ENCODE results near the gene GIPC1. TPM values are rescaled to one million over a fixed set of nuclear protein-coding genes. Genes with fewer than 3 reads are reported as not detected.

Gene GIPC1
- total and polyA plus RNA-seq, 9 of the 15 experiments (the other 6 are each of a cell fraction or from before 2014, with no cell fraction given) = 0.49 to 54.7 (median 24.8) TPM

GRCh38 chr19:14472202-14472938, 23.6 kb downstream of the GIPC1 start (continued):
- TF ChIP-seq ZNF3 (CRISPR knock-in tag; IDR thresholded peaks at IDR 0.05) (no peak), ZSCAN29 (IDR thresholded peaks at IDR 0.05) (no peak), OTX1 (CRISPR knock-in tag; IDR thresholded peaks at IDR 0.05) (no peak), BRF1 (IDR thresholded peaks at IDR 0.05; ENCODE audit: borderline replicate concordance, extremely low read depth, insufficient read length) (no peak), SMAD2 (IDR thresholded peaks at IDR 0.05; ENCODE audit: low read depth, low read length) (no peak), U2AF1 (optimal IDR thresholded peaks at IDR 0.05; ENCODE audit: low read depth, low read length) (peak; percentile 96), DACH1 (IDR thresholded peaks at IDR 0.05; ENCODE audit: partially characterized antibody) (no peak), HNRNPK (IDR thresholded peaks at IDR 0.05; ENCODE audit: low read depth, low read length, poor library complexity, severe bottlenecking) (no peak), CBX5 (IDR thresholded peaks at IDR 0.05; ENCODE audit: borderline replicate concordance, low read depth) (no peak), BRCA1 (IDR thresholded peaks at IDR 0.05) (no peak), BRCA1 (CRISPR knock-in tag; IDR thresholded peaks at IDR 0.05) (no peak), ESRRB (CRISPR knock-in tag; IDR thresholded peaks at IDR 0.05; ENCODE audit: borderline replicate concordance) (no peak), HOMEZ (CRISPR knock-in tag; IDR thresholded peaks at IDR 0.05) (0 out of 2 replicates have a peak, but pooled peaks have one; percentile 44), PHB (CRISPR knock-in tag; IDR thresholded peaks at IDR 0.05) (no peak), KDM2B (CRISPR knock-in tag; IDR thresholded peaks at IDR 0.05) (peak; percentile 46), ZNF695 (CRISPR knock-in tag; IDR thresholded peaks at IDR 0.05) (peak; percentile 31; the same call in 1 of the 2 replicates), DMBX1 (CRISPR knock-in tag; IDR thresholded peaks at IDR 0.05; ENCODE audit: borderline replicate concordance) (0 out of 2 replicates have a peak, but pooled peaks have one; percentile 30), ILK (tag; IDR thresholded peaks at IDR 0.05; ENCODE audit: borderline replicate concordance, low read depth) (no peak), FOXA1 (IDR thresholded peaks at IDR 0.05; ENCODE audit: borderline replicate concordance) (no peak), STAT5A (IDR thresholded peaks at IDR 0.05; ENCODE audit: borderline replicate concordance, low read length) (no peak), LEF1 (IDR thresholded peaks at IDR 0.05) (no peak), SOX6 (IDR thresholded peaks at IDR 0.05) (no peak), KAT2B (IDR thresholded peaks at IDR 0.05; ENCODE audit: low read depth, low read length) (no peak)
- TF ChIP-seq, protein P1, sequence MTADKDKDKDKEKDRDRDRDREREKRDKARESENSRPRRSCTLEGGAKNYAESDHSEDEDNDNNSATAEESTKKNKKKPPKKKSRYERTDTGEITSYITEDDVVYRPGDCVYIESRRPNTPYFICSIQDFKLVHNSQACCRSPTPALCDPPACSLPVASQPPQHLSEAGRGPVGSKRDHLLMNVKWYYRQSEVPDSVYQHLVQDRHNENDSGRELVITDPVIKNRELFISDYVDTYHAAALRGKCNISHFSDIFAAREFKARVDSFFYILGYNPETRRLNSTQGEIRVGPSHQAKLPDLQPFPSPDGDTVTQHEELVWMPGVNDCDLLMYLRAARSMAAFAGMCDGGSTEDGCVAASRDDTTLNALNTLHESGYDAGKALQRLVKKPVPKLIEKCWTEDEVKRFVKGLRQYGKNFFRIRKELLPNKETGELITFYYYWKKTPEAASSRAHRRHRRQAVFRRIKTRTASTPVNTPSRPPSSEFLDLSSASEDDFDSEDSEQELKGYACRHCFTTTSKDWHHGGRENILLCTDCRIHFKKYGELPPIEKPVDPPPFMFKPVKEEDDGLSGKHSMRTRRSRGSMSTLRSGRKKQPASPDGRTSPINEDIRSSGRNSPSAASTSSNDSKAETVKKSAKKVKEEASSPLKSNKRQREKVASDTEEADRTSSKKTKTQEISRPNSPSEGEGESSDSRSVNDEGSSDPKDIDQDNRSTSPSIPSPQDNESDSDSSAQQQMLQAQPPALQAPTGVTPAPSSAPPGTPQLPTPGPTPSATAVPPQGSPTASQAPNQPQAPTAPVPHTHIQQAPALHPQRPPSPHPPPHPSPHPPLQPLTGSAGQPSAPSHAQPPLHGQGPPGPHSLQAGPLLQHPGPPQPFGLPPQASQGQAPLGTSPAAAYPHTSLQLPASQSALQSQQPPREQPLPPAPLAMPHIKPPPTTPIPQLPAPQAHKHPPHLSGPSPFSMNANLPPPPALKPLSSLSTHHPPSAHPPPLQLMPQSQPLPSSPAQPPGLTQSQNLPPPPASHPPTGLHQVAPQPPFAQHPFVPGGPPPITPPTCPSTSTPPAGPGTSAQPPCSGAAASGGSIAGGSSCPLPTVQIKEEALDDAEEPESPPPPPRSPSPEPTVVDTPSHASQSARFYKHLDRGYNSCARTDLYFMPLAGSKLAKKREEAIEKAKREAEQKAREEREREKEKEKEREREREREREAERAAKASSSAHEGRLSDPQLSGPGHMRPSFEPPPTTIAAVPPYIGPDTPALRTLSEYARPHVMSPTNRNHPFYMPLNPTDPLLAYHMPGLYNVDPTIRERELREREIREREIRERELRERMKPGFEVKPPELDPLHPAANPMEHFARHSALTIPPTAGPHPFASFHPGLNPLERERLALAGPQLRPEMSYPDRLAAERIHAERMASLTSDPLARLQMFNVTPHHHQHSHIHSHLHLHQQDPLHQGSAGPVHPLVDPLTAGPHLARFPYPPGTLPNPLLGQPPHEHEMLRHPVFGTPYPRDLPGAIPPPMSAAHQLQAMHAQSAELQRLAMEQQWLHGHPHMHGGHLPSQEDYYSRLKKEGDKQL (CRISPR knock-in tag; IDR thresholded peaks at IDR 0.05; ENCODE audit: borderline replicate concordance) = no peak

All from K562 (cell line).